Fibroblast of the conjunctiva (primary cell): ENCODE data around the gene LRMDA.

Experiments
- DNase-seq: peaks from one replicate; pipeline ENCODE4 v3.0.0-alpha.2; 2010; ENCODE audit warnings: low read depth

The LRMDA gene

GRCh38 chr10:76029782-76030181 lies 598.4 kb downstream of the LRMDA start:
- no peak for DNase-seq

- DNase-seq = no peak
Measured at GRCh38 chr10:76031099-76031498, 599.7 kb downstream of the LRMDA start.

- DNase-seq = no peak
Measured at GRCh38 chr10:76031769-76032699, 600.6 kb downstream of the LRMDA start.

GRCh38 chr10:76032700-76033039 lies 601.2 kb downstream of the LRMDA start:
- no peak for DNase-seq

GRCh38 chr10:76033457-76034196 lies 602.2 kb downstream of the LRMDA start:
- DNase-seq = peak; percentile 52

- no peak for DNase-seq
Measured at GRCh38 chr10:76034353-76035205, 603.2 kb downstream of the LRMDA start.

GRCh38 chr10:76035206-76036110 lies 604.0 kb downstream of the LRMDA start:
- no peak for DNase-seq

- peak; percentile 52 for DNase-seq
Measured at GRCh38 chr10:76036111-76036940, 604.9 kb downstream of the LRMDA start.

GRCh38 chr10:76036962-76037361 lies 605.5 kb downstream of the LRMDA start:
- no peak for DNase-seq

- DNase-seq = no peak
Measured at GRCh38 chr10:76037531-76038155, 606.2 kb downstream of the LRMDA start.

- DNase-seq = no peak
Measured at GRCh38 chr10:76038696-76039095, 607.3 kb downstream of the LRMDA start.

GRCh38 chr10:76040107-76040829 lies 608.8 kb downstream of the LRMDA start:
- DNase-seq = no peak

- DNase-seq = no peak
Measured at GRCh38 chr10:76040830-76041220, 609.4 kb downstream of the LRMDA start.

GRCh38 chr10:76041551-76041950 lies 610.1 kb downstream of the LRMDA start:
- DNase-seq = no peak

GRCh38 chr10:76043261-76043660 lies 611.8 kb downstream of the LRMDA start:
- no peak for DNase-seq

GRCh38 chr10:76044751-76045150 lies 613.3 kb downstream of the LRMDA start:
- DNase-seq = no peak

- no peak for DNase-seq
Measured at GRCh38 chr10:76045174-76045573, 613.8 kb downstream of the LRMDA start.

- DNase-seq = no peak
Measured at GRCh38 chr10:76047521-76047920, 616.1 kb downstream of the LRMDA start.
